Smooth muscle cell (in vitro differentiated cells): ENCODE data around the gene PALD1. TPM values are rescaled to one million over a fixed set of nuclear protein-coding genes. Genes with fewer than 3 reads are reported as not detected.

Experiments
- DNase-seq: peaks from one replicate; lab custom pipeline; 2025; ENCODE audit not compliant: unreplicated experiment; lab: John Stamatoyannopoulos, UW
- H2AFZ ChIP-seq: fragments of 200-600 bp; sonication (generic); 2 replicates; pipeline ENCODE4 v1.6.0; 2016; ENCODE audit warnings: antibody characterized with exemption, low read depth, mild to moderate bottlenecking
- H3F3A ChIP-seq: fragments of 200-600 bp; sonication (generic); 2 replicates; pipeline ENCODE4 v1.6.0; 2017; ENCODE audit warnings: antibody characterized with exemption, low read depth
- H3K27ac ChIP-seq: fragments of 200-600 bp; sonication (generic); 2 replicates; pipeline ENCODE4 v1.5.1; 2016; ENCODE audit warnings: low read depth, mild to moderate bottlenecking
- H3K27me3 ChIP-seq: fragments of 200-600 bp; sonication (generic); 2 replicates; pipeline ENCODE4 v1.6.1; 2016; ENCODE audit warnings: low read depth, mild to moderate bottlenecking
- H3K36me3 ChIP-seq: fragments of 200-600 bp; sonication (generic); 2 replicates; pipeline ENCODE4 v1.5.1; 2016; ENCODE audit warnings: low read depth
- H3K4me1 ChIP-seq: fragments of 200-600 bp; sonication (generic); 2 replicates; pipeline ENCODE4 v1.5.1; 2016; ENCODE audit warnings: low read depth
- H3K4me2 ChIP-seq: fragments of 200-600 bp; sonication (generic); 2 replicates; pipeline ENCODE4 v1.6.0; 2016; ENCODE audit warnings: mild to moderate bottlenecking
- H3K4me3 ChIP-seq: fragments of 200-600 bp; sonication (generic); 2 replicates; pipeline ENCODE4 v1.5.1; 2016; ENCODE audit warnings: mild to moderate bottlenecking
- H3K79me2 ChIP-seq: fragments of 200-600 bp; sonication (generic); 2 replicates; pipeline ENCODE4 v1.6.0; 2016; ENCODE audit warnings: low read depth, mild to moderate bottlenecking
- H3K9ac ChIP-seq: fragments of 200-600 bp; sonication (generic); 2 replicates; pipeline ENCODE4 v1.6.0; 2016; ENCODE audit warnings: low read depth
- H3K9me3 ChIP-seq: fragments of 200-600 bp; sonication (generic); replicated peaks from 2 replicates; pipeline ENCODE4 v1.5.1; 2016; ENCODE audit warnings: low read depth
- H4K20me1 ChIP-seq: fragments of 200-600 bp; sonication (generic); 2 replicates; pipeline ENCODE4 v1.6.0; 2016; ENCODE audit warnings: low read depth
- CTCF ChIP-seq: fragments of 200-600 bp; sonication (generic); IDR thresholded peaks from 2 replicates; pipeline ENCODE4 v1.5.1; 2017; ENCODE audit warnings: borderline replicate concordance, mild to moderate bottlenecking, antibody characterized with exemption; ENCODE audit not compliant: insufficient read depth, poor library complexity, severe bottlenecking
- WGBS: methylation state at CpG from one replicate; pipeline ENCODE4 v1.1.7; 2016; ENCODE audit warnings: low lambda C conversion rate; 5-methylcytosine and 5-hydroxymethylcytosine counted together
- polyA plus RNA-seq: library from polyadenylated mRNA; unstranded; fragments of >200 nt; fragmentation: Nextera tagmentation; extraction: Ambion mirVana; gene quantifications from 2 replicates; pipeline ENCODE4 v1.2.1, GENCODE V29; 2016
- total RNA-seq: library from RNA; depleted of rRNA; stranded (reverse); fragments of >200 nt; gene quantifications from 2 replicates; pipeline ENCODE4 v1.2.3, GENCODE V29; 2014

The PALD1 gene
- total and polyA plus RNA-seq, 2 experiments from 2014 or later: 1.4 to 2.2 TPM

GRCh38 chr10:70558295-70558694 is 79.7 kb downstream of the PALD1 start:
- no peak overlapping the region for H3K9ac ChIP-seq
- no peaks in the 10 kb centered on the region for H3K79me2 ChIP-seq
- peak overlapping the region; percentile 82 for H3K4me2 ChIP-seq
- no peaks in the 10 kb centered on the region for H4K20me1 ChIP-seq
- no peak overlapping the region for H2AFZ ChIP-seq
- no peak for TF ChIP-seq CTCF
- H3F3A ChIP-seq: peaks cover 13% of the 10 kb centered on the region
- peak overlapping the region; percentile 83 for H3K27ac ChIP-seq
- H3K4me3 ChIP-seq: no peak overlapping the region
- no peaks in the 10 kb centered on the region for H3K9me3 ChIP-seq
- H3K27me3 ChIP-seq: no peaks in the 10 kb centered on the region
- WGBS: 55% methylated on average over 11 of the region's 11 CpGs
- peaks cover 3% of the 10 kb centered on the region for H3K4me1 ChIP-seq
- H3K36me3 ChIP-seq: no peaks in the 10 kb centered on the region
- no peak for DNase-seq

- Histone ChIP-seq H3K9ac (peak overlapping the region; percentile 40), H3F3A (peaks cover 13% of the 10 kb centered on the region), H3K27ac (peak overlapping the region; percentile 83), H3K4me3 (peak overlapping the region; percentile 33), H3K4me2 (peak overlapping the region; percentile 82), H3K27me3 (no peaks in the 10 kb centered on the region), H3K4me1 (peaks cover 3% of the 10 kb centered on the region), H4K20me1 (no peaks in the 10 kb centered on the region), H2AFZ (no peak overlapping the region), H3K9me3 (no peaks in the 10 kb centered on the region), H3K79me2 (no peaks in the 10 kb centered on the region), H3K36me3 (no peaks in the 10 kb centered on the region)
- peak; percentile 73 for TF ChIP-seq CTCF
- DNase-seq: peak; percentile 61
- 22% methylated on average over 20 of the region's 20 CpGs for WGBS
Measured at GRCh38 chr10:70558871-70559810, 80.6 kb downstream of the PALD1 start.

GRCh38 chr10:70559861-70560260 is 81.3 kb downstream of the PALD1 start:
- TF ChIP-seq CTCF: no peak
- no peaks in the 10 kb centered on the region for H4K20me1 ChIP-seq
- H3K4me2 ChIP-seq: peak overlapping the region; percentile 82
- no peaks in the 10 kb centered on the region for H3K36me3 ChIP-seq
- no peak overlapping the region for H3K9ac ChIP-seq
- H3F3A ChIP-seq: peaks cover 13% of the 10 kb centered on the region
- 74% methylated on average over 5 of the region's 5 CpGs for WGBS
- H3K27ac ChIP-seq: peak overlapping the region; percentile 83
- H3K4me1 ChIP-seq: peaks cover 3% of the 10 kb centered on the region
- no peaks in the 10 kb centered on the region for H3K9me3 ChIP-seq
- no peak overlapping the region for H2AFZ ChIP-seq
- no peak overlapping the region for H3K4me3 ChIP-seq
- no peak for DNase-seq
- H3K79me2 ChIP-seq: no peaks in the 10 kb centered on the region
- no peaks in the 10 kb centered on the region for H3K27me3 ChIP-seq
